SK-N-SH treated with all-trans-retinoic acid at 6 μM for 48 hours (cell line): ENCODE measurements around the gene CRYL1.

Source experiments
- ARNTL ChIP-seq: fragments of 450-650 bp; formaldehyde crosslinking; IDR thresholded peaks from 2 replicates; pipeline ENCODE4 v1.5.0; 2020; ENCODE audit warnings: low read depth, mild to moderate bottlenecking, moderate library complexity, borderline replicate concordance
- CREB5 ChIP-seq: fragments of 250-450 bp; sonication (Bioruptor Pico); IDR thresholded peaks from 2 replicates; pipeline ENCODE4 v1.5.1; 2020; ENCODE audit warnings: low read depth, mild to moderate bottlenecking, moderate library complexity
- CSRNP3 ChIP-seq: fragments of 250-450 bp; sonication (Bioruptor Pico); IDR thresholded peaks from 2 replicates; pipeline ENCODE4 v1.5.1; 2021; ENCODE audit warnings: mild to moderate bottlenecking, moderate library complexity
- PATZ1 ChIP-seq: fragments of 250-450 bp; sonication (Bioruptor Pico); IDR thresholded peaks from 2 replicates; pipeline ENCODE4 v1.8.0; 2020; ENCODE audit warnings: mild to moderate bottlenecking, moderate library complexity, borderline replicate concordance
- RARB ChIP-seq: fragments of 250-450 bp; sonication (Bioruptor Pico); IDR thresholded peaks from 2 replicates; pipeline ENCODE4 v1.8.0; 2021; ENCODE audit warnings: mild to moderate bottlenecking, moderate library complexity
- ZFP3 ChIP-seq: fragments of 250-450 bp; sonication (Bioruptor Pico); IDR thresholded peaks from 2 replicates; pipeline ENCODE4 v1.5.0; 2020; ENCODE audit warnings: mild to moderate bottlenecking, moderate library complexity
- ZFP30 ChIP-seq: fragments of 450-650 bp; formaldehyde crosslinking; IDR thresholded peaks from 2 replicates; pipeline ENCODE4 v1.5.0; 2022; ENCODE audit warnings: mild to moderate bottlenecking, moderate library complexity
- ZNF70 ChIP-seq: fragments of 450-650 bp; formaldehyde crosslinking; IDR thresholded peaks from 2 replicates; pipeline ENCODE4 v1.5.0; 2020; ENCODE audit warnings: mild to moderate bottlenecking, moderate library complexity
- ZNF8 ChIP-seq: fragments of 450-650 bp; formaldehyde crosslinking; IDR thresholded peaks from 2 replicates; pipeline ENCODE4 v1.5.0; 2020; ENCODE audit warnings: mild to moderate bottlenecking, moderate library complexity

GRCh38 chr13:20405691-20406090, 120.0 kb downstream of the CRYL1 start:
- no peak for TF ChIP-seq RARB (CRISPR knock-in tag)
- TF ChIP-seq ZFP3 (CRISPR knock-in tag) = no peak
- no peak for TF ChIP-seq ZFP30 (CRISPR knock-in tag)
- no peak for TF ChIP-seq ZNF8 (CRISPR knock-in tag)
- no peak for TF ChIP-seq ARNTL (CRISPR knock-in tag)
- TF ChIP-seq ZNF70 = no peak
- no peak for TF ChIP-seq PATZ1
- TF ChIP-seq CREB5 (CRISPR knock-in tag) = no peak
- TF ChIP-seq CSRNP3 (CRISPR knock-in tag) = no peak
